HG02870 (cell line): Measurements from ENCODE around the gene DHH.

Source experiments
- ATAC-seq: cut with Tn5 transposase; IDR thresholded peaks from one replicate; pipeline ENCODE4 v1.9.1; 2021; ENCODE audit warnings: mild to moderate bottlenecking, moderate library complexity; ENCODE audit not compliant: unreplicated experiment

Gene DHH

DNA sequence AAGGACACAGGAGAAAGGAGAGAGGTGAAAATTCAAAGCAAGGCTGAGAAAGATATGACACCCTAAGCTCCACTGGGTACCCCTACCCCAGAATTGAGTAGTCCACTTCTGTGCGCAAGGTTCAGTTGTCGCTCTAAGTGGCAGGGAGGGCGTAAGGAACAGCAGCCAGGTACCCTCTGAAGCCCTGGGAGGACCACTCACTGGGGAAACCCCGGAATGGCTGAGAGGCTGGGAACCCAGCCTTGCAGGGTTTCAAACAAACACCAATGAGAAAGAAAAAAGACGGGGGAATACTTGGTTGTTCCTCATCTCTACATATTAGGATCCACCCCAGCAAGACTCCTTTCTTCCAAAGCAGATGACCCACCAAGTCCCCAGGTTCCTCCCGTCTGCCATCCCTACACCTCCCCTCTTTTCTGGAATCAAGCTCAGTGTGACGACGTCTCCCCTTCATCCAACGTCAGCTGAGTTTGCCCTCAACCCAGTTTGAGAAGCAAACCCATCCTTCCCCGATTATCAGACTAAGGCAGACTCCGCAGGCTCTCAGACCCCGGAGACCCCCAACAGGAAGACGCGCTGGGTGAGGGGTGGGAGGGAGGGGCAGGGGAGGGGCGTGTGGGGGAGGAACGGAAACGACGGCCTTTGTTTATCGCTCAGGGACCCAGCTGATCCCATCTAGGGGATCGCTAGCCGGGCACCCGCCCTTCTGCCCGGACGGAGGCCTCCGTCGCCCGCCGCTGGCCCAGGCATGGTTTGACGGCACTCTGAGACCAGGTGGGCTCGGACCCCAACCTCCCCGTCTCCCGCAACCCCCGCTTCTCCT is 15.3 kb upstream of the DHH start:
- no peak for ATAC-seq

DNA sequence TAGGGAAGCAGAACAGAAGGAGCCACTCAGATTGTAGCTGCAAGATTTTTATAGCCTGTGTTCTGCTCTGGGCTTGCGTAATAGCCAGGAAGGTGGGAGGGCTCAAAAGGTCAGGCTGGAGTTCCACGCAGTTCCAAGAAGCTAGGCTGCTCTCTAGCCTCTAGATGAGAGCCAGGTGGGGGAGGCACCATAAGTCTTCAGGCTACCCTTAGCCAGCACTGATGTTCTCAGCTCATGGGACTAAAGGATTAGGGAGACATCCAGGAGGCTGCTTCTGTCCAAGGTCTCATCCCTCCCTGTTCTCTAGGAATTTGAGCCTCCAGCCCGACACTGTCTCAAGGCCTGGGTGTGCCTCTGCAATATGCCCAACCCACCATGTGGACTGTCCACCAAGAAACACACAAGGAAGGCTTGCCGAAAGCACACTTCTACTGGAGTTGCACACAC is 14.4 kb upstream of the DHH start:
- no peak for ATAC-seq

DNA sequence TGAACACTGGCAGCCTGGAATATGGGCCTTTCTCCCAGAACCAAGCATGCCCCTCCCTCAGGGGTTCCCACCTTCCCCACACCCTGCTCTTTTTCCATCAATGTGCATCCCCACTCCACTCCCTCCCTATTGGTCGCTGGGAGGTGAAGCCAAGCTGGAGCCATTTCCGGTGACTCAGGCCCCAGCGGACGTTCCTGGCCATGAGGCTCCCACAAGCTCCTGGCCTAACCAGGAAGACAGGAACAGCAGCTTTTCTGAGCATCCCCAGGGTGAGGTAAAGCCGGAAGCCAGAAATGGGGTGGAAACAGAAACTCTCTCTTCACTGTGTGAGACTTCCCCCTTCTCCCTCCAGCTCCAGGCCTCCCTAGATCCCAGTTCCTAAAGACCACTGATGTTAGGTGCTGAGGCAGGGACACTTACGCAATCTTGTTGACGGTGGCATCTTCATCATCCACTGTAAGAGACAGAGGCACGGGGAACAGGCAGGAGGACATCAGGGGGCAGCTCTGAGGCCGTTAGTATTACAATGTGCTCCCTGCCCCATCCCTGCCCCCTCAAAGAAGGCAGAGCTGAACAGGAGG is 11.0 kb upstream of the DHH start:
- no peak for ATAC-seq

DNA sequence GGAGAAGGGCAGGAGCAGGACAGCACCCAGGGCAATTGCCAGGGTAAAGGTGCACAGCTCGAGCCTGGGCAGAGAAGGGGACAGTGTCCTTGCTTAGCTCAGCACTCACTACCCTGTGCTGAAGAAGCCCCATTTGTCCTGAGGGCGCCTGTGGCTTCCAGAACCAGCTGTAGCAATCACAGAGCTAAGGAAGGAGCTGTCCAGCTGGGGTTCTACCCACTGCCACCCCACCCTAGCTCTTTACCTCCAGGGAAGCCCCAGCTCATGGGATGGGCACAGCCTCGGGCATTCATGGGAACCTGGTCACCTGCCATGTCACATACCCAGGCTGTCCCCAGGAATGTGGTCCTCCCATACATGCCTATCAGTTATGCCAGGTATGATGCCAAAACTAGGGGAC is 10.2 kb upstream of the DHH start:
- no peak for ATAC-seq

DNA sequence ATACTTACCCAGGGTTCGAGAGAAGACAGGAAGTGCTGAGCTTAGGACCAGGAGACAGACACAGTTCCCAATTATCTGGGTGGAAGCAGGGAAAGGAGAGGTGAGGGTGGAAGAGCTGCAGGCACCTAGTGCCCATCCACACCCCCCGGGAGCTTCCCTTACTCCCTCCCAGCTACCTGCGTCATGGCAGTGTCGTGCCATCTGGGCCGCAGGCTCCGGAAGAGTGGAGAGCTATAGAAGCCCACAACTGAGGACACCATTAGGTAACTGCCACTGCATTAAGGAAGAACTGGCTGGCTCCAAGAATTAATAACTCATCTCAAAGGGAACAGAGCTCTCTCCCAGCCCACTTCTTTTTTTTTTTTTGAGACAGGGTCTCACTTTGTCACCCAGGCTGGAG is 5.8 kb upstream of the DHH start:
- no peak for ATAC-seq

DNA sequence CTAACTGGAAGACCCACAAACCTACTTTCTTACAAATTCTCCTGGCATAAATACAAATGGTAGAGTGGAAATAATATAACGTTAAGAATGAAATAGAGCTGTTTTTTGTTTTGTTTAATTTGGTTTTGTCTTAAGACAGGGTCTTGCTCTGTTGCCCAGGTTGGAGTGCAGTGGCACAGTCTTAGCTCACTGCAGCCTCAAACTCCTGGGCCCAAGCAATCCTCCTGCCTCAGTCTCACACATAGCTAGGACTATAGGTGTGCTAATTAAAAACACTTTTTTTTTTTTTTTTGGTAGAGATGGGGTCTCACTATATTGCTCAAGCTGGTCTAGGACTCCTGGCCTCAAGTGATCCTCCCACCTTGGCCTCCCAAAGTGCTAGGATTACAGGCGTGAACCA is 4.1 kb upstream of the DHH start:
- ATAC-seq, result no peak

DNA sequence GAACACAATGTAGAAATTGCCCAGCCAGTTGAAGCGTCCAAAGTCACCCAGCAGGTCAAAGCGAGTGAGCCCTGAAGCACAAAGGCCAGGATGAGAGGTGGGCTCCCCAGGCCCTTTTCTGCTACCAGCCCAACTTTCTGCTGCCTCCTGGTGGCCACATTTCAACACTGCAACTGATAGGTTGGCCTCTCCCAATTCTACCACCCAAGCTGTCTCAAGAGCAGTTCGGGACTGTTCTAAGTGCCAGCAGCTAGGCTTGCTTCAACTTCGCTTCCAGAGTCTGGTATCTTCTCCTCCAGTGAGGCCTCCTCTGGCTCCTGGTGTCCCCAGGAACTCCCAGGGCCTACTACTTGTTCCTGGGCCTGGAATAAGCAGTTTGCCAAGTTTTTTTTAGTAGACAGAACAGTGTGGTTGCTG is 3.4 kb upstream of the DHH start:
- ATAC-seq, result no peak

DNA sequence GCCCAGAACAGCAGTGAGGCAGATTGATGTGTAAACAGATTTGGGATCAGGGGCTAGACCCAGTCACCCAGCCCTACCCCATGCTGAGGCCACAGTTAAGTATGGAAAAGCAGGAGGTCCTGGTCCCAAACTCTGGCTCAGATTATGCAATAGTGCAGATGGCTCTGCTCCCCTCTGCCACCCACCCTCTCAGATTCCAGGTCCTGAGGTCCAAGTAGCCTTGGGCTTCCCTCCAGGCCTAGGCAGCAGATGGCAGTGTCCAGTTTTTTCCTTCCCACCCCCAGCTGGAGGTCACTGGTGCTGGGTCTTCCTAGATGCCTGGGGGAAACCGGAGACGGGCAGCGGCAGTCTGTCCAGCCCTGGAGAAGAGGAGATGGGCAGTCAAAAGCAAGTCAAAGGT is 2.8 kb upstream of the DHH start:
- no peak for ATAC-seq

DNA sequence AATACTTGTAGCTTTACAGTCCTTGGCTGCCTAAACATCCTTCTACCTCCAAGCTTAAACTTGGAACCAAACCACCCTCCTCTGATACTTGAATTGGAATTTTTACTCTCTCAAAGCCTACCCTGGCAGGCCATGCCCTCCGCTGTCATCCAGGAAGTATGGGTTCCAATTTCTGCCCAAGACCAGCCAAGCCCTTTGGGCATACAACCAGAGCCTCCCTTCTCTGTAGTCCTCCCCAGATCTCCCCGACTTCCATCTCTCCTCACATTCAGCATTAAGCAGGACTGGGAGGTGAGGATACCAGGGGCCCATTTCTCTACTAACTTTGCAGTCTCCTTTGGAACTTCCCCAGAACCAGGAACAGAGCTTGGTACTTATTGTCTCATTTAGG is 369 bp upstream of the DHH start:
- ATAC-seq, result no peak

DNA sequence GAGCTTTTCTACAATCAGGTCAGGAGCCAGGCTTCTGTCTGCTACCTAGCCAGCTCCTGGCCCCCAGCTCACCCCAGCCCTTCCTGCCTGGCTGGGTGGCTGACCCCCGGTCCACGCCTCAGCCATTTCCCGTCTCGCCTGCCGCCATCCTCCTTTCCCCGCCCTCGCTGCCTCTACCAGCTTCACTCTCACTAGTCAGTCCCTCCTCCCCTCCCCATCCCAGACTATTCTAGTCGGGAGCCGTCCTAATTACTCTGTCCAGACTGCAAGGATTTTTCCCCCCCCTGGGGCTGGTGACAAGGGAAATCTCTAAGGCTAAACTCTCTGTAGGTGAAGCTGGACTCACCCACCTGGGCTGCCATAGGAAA is 825 bp downstream of the DHH start:
- no peak for ATAC-seq

DNA sequence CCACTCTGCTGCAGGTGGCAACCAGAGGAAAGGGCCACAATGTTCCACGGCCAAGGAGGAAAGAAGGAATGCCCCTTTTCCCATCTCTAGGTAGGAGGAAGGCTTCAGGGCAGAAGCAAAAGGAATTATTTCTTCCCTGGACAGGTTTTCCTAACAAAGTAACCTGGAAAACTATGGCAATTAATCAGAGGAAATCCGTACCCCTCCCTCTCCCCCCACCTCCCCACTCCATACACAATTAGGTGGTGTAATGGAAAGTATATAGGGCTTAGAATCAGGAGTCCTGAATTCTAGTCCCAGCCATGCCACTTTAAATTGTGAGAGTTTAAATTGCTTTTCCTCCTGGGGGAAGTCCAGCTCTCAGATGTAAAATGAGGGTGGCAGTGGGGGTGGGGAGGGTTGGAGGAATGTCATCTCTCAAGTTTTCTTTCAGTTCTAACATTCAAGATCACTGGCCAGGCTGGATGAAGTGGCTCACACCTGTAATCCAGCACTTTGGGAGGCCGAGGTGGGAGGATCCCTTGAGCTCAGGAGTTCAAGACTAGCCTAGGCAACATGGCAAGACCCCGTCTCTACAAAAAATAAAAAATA is 1.7 kb downstream of the DHH start:
- ATAC-seq, result no peak

DNA sequence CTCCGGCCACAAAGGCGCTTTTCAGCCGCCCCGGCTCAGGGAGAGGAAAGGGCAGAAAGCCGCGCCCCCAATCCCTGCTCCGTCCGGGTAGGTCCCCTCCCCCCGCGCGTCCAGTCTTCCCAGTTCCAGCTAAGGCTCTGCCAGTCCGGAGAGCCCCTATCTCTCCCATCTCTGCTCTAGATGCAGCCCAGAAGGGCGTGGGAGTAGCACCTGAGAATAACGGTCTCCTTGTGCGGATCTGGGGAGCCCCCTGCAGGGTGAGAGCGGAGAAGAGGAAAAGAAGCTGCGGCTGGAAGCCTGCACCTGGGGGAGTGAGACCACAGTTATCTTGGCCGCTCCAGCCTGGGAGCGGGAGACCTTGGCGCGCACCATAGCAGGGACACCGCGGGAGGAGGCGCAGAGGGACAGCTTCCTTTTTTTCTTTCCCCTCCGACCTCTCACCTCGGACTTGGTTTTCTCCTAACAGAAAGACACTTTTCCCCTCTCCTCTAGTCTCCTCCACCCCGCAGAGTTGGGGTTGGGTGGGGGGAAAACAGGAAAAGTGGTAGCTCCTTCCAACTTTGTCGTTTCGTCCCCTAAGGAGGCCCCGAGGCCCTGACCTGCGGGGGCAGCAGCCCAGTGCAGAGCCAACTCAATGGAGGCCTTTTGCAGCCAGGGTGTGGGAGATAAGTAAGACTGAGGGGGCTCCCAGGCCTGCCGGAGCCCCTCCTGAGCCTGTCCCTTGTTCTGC is 2.4 kb downstream of the DHH start:
- no peak for ATAC-seq

DNA sequence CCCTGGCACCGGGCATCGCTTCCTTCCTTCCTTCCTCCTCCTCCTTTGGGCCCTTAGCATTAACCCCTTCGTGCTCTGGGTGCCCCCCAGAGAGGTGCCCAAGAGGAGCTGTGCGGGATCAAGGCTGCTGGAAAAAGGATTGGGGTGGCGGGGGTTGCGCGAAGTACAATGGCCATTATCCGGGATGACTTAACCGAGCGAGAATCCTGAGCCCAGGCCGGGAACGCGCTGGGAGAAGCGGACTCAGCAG is 2.8 kb downstream of the DHH start:
- no peak for ATAC-seq

DNA sequence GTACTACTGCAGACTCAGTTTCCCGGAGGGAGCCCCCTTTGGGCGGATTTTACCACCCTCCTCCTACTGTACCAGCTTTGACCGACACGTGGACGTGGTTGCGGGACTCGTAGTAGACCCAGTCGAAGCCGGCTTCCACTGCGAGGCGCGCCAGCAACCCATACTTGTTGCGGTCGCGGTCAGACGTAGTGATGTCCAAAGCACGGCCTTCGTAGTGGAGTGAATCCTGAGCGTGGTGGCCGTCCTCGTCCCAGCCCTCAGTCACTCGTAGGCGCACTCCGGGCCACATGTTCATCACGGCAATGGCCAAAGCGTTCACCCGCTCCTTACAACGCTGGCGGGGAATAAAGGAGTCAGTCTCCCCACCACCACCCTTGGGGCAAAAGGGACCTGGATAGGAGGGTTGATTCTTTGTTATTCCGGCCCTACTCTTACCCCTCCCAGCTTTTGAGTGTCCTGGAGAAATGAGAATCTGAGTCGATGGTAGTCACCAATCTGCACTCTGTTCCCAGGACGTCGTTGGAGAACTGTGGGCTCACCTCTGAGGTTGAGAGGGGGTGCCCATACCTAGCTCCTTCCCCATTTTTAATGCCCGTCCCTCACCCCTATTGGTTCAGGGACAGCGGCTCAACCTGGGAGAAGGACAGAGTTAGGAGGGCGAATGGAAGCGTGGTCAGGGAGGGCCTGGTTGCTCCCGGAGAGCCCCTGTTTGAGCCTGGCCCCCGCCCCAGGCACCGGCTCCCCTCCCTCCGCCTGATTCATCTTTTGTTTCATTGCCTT is 3.4 kb downstream of the DHH start:
- ATAC-seq, result no peak

DNA sequence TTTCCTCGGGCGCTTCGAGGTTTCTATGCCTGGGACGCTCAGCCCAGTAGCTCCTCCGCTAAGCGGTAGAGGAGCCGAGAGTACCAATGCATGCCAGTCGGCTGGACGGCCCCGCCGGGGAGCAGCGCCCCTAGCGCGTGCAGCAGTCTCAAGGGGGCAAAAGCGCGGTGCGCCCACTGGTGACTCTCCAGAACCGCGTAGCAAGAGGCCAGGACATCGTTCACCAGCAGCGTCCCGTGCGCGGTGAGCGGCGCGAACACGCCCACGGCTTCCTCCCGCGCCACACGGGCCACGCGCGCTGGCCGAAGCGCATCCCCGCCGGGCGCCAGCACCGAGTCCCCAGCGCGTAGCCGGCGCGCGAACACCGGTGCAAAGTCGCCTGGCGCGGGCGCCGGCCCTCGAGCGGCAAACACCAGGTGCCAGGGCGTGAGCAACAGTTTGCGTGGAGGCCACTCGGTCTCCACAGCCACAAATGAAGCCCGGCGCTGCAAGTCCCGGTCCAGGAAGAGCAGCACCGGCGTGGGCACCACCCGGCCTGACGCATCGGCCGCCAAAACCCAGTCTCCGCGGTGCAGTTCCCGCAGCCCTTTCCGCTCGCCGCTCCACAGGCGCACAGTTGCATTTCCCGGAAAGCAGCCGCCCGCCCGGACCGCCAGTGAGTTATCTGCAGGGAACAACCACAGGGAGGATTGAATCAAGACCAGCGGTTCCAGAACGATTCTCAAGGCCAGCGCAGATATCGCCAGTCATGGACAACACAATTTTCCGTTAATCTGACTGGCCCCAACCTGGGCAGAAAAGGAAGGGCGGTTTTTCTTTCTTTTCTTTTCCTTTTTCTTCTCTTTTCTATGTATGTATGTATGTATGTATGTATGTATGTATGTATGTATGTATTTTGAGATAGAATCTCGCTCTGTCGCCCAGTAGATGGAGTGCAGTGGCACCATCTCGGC is 4.5 kb downstream of the DHH start:
- no peak for ATAC-seq

DNA sequence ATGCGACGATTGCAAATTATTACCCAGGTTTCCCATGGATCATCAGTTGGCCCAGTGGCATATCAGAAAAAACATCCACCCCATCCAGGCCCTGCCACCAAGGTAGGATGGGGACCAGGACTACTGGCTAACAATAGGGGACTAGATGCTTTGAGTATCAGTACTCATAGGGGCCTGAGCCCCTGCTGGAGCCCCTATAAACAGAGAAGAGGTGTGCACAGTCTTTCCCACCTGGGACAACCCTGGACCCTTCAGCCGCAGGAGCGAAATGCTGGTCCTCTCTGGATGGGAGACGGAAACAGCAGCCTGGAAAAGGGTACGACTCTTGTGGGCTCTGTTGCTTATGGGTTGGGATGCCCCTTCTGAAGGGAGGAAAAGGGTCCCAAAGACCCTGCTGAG is 5.7 kb downstream of the DHH start:
- no peak for ATAC-seq

DNA sequence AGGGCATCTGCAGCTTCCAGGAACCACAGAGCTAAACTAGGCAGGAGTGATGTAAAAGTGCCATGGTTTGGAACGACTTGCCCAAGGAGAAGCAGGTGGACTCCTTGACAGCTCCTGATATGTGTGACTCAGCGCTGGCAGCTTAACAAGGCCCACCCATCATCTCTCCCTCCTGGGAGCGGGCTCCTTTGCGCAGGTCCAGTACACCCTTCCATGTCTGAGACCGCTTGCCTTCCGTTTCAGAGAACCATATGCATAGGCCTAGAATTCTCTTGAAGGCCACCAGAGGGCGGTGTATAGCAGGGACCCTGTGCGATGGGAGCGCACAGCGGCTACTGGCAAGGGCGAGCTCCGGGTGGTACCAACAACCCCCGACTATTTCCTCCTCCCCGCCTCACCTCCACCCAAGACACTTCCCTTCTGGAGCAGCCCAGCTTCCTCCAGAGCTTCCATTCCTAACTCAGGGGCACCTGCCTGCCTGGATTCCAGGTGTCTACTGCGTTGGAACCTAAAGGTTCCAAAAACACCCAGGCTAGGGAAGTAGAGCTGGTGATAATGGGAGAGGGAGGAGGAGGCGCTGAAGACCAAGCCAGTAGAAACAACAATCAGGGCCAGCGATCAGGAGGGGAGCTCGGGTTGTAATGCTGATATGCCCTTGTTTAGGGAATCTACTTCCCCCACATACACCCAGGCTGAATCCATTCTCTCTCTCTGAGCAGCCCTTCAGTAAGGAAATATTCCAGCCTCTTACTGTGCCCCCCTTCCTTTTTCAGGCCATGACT is 6.3 kb downstream of the DHH start:
- ATAC-seq, result peak; percentile 65

DNA sequence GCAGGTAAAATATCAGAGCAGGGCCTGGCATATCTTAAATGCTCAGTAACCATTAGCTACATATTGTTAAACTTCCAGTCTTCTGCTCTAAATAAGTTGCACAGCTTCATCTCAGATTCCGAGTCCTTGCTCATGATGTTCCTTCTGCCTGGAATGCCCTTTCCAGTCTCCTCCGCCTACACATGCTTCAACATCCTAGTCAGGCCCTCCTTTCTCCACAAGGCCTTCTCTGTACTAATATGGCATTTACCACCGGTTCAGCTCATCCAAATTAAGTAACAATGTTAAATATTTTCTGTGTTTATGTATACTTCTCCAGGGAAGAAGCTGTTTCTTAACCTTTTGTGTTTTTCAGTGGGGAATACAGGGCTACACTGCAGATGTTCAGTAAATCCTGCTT is 8.5 kb downstream of the DHH start:
- no peak for ATAC-seq

DNA sequence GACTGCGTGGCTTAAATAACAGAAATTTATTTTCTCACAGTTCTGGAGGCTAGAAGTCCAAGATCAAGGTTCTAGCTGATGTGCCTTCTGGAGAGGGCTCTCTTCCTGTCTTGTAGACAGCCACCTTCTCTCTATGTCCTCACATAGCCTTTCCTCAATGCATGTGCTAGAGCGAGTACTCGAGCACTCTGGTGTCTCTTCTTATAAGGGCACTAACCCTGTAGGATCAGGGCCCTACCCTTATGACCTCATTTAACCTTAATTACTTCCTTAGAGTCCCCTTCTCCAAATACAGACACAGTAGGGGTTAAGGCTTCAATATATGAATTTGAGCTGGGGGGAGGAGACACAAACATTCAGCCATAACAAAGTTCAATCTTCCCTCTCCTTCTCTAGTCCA is 10.2 kb downstream of the DHH start:
- no peak for ATAC-seq
